GM21619 (cell line): Measurements from ENCODE around the gene NPHS1.
"Not testable (repeated sequence)": the region's sequence is repeated elsewhere in the genome, so short reads cannot be mapped to it uniquely, and the experiment has no call there.

Experiments
- ATAC-seq: cut with Tn5 transposase; IDR thresholded peaks from one replicate; pipeline ENCODE4 v1.9.1; 2021; ENCODE audit not compliant: unreplicated experiment

The NPHS1 gene

GRCh38 chr19:35848919-35849505 is 3.3 kb downstream of the NPHS1 start:
- no peak for ATAC-seq

GRCh38 chr19:35848486-35848885 is 3.8 kb downstream of the NPHS1 start:
- ATAC-seq: no peak

- ATAC-seq: no peak
Observed at GRCh38 chr19:35847911-35848310, 4.4 kb downstream of the NPHS1 start.

GRCh38 chr19:35846038-35846668 is 6.2 kb downstream of the NPHS1 start:
- ATAC-seq: no peak

GRCh38 chr19:35845215-35846037 is 6.9 kb downstream of the NPHS1 start:
- ATAC-seq: no peak

- no peak for ATAC-seq
Observed at GRCh38 chr19:35844482-35845214, 7.7 kb downstream of the NPHS1 start.

GRCh38 chr19:35843676-35844481 is 8.4 kb downstream of the NPHS1 start:
- no peak for ATAC-seq

- no peak for ATAC-seq
Observed at GRCh38 chr19:35842666-35843272, 9.5 kb downstream of the NPHS1 start.

GRCh38 chr19:35841961-35842595 is 10.2 kb downstream of the NPHS1 start:
- no peak for ATAC-seq

- ATAC-seq: not testable (repeated sequence)
Observed at GRCh38 chr19:35836096-35836495, 16.2 kb downstream of the NPHS1 start.

GRCh38 chr19:35833972-35834371 is 18.3 kb downstream of the NPHS1 start:
- ATAC-seq: no peak

- no peak for ATAC-seq
Observed at GRCh38 chr19:35832054-35832453, 20.2 kb downstream of the NPHS1 start.

- ATAC-seq: no peak
Observed at GRCh38 chr19:35830986-35831385, 21.3 kb downstream of the NPHS1 start.

- ATAC-seq: no peak
Observed at GRCh38 chr19:35828692-35829301, 23.5 kb downstream of the NPHS1 start.

- ATAC-seq: no peak
Observed at GRCh38 chr19:35824150-35824549, 28.2 kb downstream of the NPHS1 start.

GRCh38 chr19:35822579-35822978 is 29.7 kb downstream of the NPHS1 start:
- no peak for ATAC-seq

GRCh38 chr19:35818445-35818844 is 33.9 kb downstream of the NPHS1 start:
- no peak for ATAC-seq

- no peak for ATAC-seq
Observed at GRCh38 chr19:35816846-35817245, 35.5 kb downstream of the NPHS1 start.

GRCh38 chr19:35816262-35816661 is 36.0 kb downstream of the NPHS1 start:
- no peak for ATAC-seq
